Right lobe of liver (tissue), 4 donors: ENCODE results near the gene CDH26.

ENCODE experiments used
- CTCF ChIP-seq, 4 donors: fragments of 200-600 bp in 3 of 4; fragments of 450-650 bp in 1 of 4; IDR thresholded peaks; one replicate each; pipeline versions ENCODE4 v1.5.1 to v1.8.0; 2016 to 2022; ENCODE audit warnings: antibody characterized with exemption in 4 of 4, mild to moderate bottlenecking in 2 of 4
- POLR2A ChIP-seq: fragments of 450-650 bp; IDR thresholded peaks from one replicate; pipeline ENCODE4 v1.6.1; 2017; ENCODE audit warnings: antibody characterized with exemption, mild to moderate bottlenecking
- donor health status: DM: no; HTN: no; CAD: no.
- donor health status: DM: no; HTN: no; CAD: no.
- donor health status: DM: no; HTN: yes; CAD: no.

GRCh38 chr20:60009826-60010616, 51.8 kb downstream of the CDH26 start:
- TF ChIP-seq CTCF (IDR thresholded peaks at IDR 0.05) (no peak), POLR2A (no peak)
